MM.1S (cell line): ENCODE measurements around the gene PON2.

Source experiments
- CTCF ChIP-seq: fragments of 300-600 bp; sonication (generic); IDR thresholded peaks from 2 replicates; pipeline ENCODE4 v1.5.1; 2016; ENCODE audit warnings: antibody characterized with exemption, low read length, mixed read lengths
- EZH2 ChIP-seq: fragments of 300-600 bp; sonication (generic); optimal IDR thresholded peaks from 2 replicates; pipeline ENCODE3; 2017; ENCODE audit warnings: low read depth, mild to moderate bottlenecking, antibody characterized with exemption, low read length, mixed read lengths
- EZH2phosphoT487 ChIP-seq: fragments of 300-600 bp; sonication (generic); IDR thresholded peaks from 2 replicates; pipeline ENCODE4 v1.6.1; 2018; ENCODE audit warnings: antibody characterized with exemption, low read length

- TF ChIP-seq CTCF (no peak), EZH2phosphoT487 (no peak), EZH2 (no peak)
These were observed 774 bp downstream of the PON2 start for GRCh38 chr7:95433952-95434556.
